SU-DHL-6 (cell line): ENCODE data around the gene CCDC80.

Experiments
- EZH2phosphoT487 ChIP-seq: fragments of 200-600 bp; sonication (generic), shearing (Covaris generic); conservative IDR thresholded peaks from 2 replicates; pipeline ENCODE4 v1.6.1; 2018; ENCODE audit warnings: mild to moderate bottlenecking, antibody characterized with exemption, low read length, moderate library complexity, mixed read lengths
- TF ChIP-seq, protein P1 (sequence below): fragments of 200-600 bp; sonication (generic); IDR thresholded peaks from one replicate; pipeline ENCODE4 v1.5.1; 2017; ENCODE audit warnings: antibody characterized with exemption, mild to moderate bottlenecking, low read length, moderate library complexity; ENCODE audit not compliant: insufficient read depth, poor library complexity, severe bottlenecking

DNA sequence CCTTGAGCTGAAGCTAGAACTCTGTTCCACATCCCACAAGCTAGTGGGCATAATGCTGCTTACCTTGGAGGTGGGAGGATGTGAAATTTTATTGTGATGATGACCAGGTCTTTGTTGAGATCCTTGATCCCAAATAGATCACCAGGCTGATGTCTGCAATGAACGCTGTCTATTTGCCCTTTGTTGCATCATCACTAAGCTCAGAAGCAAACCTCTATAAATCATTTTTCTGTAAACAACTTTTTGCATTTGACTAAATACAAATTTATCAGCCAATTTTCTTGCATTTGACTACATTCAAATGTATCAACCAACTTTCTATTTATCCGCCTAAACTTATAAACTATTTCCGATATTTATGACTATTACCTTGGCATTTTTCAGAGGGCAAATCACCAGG, 9.7 kb downstream of the CCDC80 start:
- TF ChIP-seq, protein P1, sequence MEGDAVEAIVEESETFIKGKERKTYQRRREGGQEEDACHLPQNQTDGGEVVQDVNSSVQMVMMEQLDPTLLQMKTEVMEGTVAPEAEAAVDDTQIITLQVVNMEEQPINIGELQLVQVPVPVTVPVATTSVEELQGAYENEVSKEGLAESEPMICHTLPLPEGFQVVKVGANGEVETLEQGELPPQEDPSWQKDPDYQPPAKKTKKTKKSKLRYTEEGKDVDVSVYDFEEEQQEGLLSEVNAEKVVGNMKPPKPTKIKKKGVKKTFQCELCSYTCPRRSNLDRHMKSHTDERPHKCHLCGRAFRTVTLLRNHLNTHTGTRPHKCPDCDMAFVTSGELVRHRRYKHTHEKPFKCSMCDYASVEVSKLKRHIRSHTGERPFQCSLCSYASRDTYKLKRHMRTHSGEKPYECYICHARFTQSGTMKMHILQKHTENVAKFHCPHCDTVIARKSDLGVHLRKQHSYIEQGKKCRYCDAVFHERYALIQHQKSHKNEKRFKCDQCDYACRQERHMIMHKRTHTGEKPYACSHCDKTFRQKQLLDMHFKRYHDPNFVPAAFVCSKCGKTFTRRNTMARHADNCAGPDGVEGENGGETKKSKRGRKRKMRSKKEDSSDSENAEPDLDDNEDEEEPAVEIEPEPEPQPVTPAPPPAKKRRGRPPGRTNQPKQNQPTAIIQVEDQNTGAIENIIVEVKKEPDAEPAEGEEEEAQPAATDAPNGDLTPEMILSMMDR, result no peak
- TF ChIP-seq EZH2phosphoT487, result no peak
